HL-60/S4 treated with phorbol 12-myristate 13-acetate at 8.2 ng/mL for 4 days and 3 days (cell line): ENCODE results near the gene OGFOD3.
"Not testable (repeated sequence)": the region's sequence is repeated elsewhere in the genome, so short reads cannot be mapped to it uniquely, and the experiment has no call there.

Experiments used
- in situ Hi-C: fragments of 300-500 bp; cut with MboI; formaldehyde crosslinking; loops from 2 replicates; pipeline ENCODE4 v1.15.0; 2022; ENCODE audit warnings: low sequenced_read_pairs

Gene OGFOD3

GRCh38 chr17:82391496-82392066 is 26.8 kb downstream of the OGFOD3 start:
- in situ Hi-C loops: no loop called here

DNA sequence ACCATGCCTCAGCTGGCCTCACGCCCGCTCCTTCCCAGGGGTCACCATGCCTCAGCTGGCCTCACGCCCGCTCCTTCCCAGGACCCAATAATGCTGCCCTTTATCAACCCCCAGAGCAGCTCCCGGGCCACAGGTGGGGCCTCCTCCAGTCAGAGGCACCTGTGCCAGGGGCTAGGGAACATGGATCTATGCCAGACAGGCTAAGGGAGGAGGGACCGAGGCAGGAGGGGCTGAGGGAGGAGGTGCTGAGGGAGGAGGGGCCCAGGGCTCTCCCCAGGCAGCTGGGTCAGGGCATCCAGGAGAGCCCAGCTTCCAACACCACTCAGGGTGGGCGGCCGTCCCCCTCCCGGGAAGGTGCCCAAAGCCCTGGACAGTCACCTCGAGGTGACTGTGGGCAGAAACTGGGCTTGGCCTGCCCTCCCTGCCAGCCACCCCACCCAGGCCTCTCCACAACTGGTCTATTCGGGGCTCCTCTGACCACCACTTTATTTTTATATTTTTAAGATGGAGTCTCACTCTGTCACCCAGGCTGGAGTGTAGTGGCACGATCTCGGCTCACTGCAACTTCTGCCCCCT is 27.4 kb downstream of the OGFOD3 start:
- in situ Hi-C loops: no loop called here

GRCh38 chr17:82390015-82390859 is 28.1 kb downstream of the OGFOD3 start:
- in situ Hi-C loops: no loop called here

- in situ Hi-C loops: no loop called here
Measured at GRCh38 chr17:82389379-82389778, 29.0 kb downstream of the OGFOD3 start.

GRCh38 chr17:82388922-82389283 is 29.5 kb downstream of the OGFOD3 start:
- in situ Hi-C loops: no loop called here

GRCh38 chr17:82388223-82388921 is 30.0 kb downstream of the OGFOD3 start:
- in situ Hi-C loops: no loop called here

- in situ Hi-C loops: no loop called here
Measured at GRCh38 chr17:82387705-82388106, 30.7 kb downstream of the OGFOD3 start.

GRCh38 chr17:82386881-82387704 is 31.3 kb downstream of the OGFOD3 start:
- in situ Hi-C loops: no loop called here

DNA sequence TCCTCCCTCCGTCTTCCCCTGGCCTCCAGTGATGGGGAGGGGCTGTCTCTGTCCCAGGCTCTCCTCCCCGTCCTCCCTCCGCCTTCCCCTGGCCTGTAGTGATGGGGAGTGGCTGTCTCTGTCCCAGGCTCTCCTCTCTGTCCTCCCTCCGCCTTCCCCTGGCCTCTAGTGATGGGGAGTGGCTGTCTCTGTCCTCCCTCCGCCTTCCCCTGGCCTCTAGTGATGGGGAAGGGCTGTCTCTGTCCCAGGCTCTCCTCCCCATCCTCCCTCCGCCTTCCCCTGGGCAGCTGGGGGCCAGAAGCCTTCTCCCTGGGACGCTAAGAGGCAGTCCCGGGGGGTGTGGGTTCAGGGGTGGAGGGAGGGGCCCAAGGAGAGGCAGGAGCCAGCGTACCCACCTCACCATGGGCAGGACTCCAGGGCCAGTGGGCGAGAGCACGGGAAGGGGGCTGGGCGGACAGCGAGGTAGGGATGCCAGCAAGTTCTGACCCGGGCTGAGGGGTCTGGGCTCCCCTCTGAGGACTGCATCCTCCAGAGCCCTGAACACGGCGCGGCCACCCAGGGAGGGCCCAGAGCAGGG is 32.0 kb downstream of the OGFOD3 start:
- in situ Hi-C loops: no loop called here

GRCh38 chr17:82385559-82386254 is 32.7 kb downstream of the OGFOD3 start:
- in situ Hi-C loops: no loop called here

GRCh38 chr17:82384730-82385481 is 33.5 kb downstream of the OGFOD3 start:
- in situ Hi-C loops: no loop called here

DNA sequence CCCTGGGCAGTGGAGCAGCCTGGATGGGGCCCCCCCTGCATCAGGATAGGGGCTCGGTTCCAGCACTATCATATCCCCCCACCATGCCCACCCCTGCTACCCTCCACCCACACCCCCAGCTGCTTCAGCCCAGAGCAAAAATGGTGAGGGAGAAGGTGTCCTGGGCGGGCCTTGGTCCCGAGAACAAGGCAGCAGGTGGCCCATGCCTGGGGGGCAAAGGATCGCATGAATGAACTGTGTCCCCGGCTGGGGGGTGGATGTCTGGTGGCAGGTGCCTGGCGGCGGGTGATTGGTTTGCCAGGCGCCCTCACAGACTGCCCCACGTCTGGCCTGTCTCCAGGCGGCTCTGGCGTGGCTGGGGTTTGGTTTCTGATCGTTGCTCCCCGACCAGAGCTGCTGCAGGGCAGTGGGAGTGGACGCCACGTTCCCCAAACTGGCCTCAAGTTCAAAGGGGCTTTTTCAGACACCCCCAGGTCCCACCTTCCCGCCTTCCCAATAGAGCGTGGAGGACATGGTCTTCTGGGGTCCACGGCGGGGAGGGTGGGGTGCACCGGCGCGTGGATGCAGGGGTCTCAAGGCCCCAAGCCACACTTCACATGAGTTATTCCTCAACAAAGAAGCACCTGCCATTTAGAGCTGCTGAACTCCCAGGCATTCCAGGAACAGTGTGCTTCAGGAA is 34.2 kb downstream of the OGFOD3 start:
- in situ Hi-C loops: no loop called here

- in situ Hi-C loops: no loop called here
Measured at GRCh38 chr17:82383411-82383810, 35.0 kb downstream of the OGFOD3 start.

DNA sequence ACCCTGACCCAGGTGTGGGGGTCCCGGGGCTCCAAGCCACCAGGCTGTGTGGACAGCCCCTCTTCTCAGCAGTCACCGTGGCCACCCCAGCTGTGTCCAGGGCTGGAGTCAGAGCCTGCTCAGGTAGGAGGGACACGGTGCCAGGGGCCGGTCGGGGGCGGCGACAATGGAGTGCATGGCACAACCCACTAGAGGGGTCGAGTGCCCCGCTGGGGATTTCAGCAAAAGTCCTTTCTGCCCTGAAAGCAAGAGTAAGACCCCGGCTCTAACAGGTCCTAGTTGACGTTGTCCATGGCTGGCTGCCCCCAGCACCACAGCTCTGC is 35.5 kb downstream of the OGFOD3 start:
- in situ Hi-C loops: no loop called here

- in situ Hi-C loops: not testable (repeated sequence)
Measured at GRCh38 chr17:82382220-82382932, 36.0 kb downstream of the OGFOD3 start.

DNA sequence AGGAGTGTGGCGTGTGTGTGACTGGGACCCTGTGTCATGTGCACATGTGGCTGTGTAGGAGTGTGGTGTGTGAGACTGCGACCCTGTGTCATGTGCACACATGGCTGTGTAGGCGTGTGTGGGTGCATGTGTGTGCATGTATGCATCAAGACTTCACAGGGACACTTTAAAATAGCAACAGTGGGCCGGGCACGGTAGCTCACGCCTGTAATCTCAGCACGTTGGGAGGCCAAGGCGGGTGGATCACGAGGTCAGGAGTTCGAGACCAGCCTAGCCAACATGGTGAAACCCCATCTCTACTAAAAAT is 36.7 kb downstream of the OGFOD3 start:
- in situ Hi-C loops: not testable (repeated sequence)

- in situ Hi-C loops: no loop called here
Measured at GRCh38 chr17:82380860-82381702, 37.3 kb downstream of the OGFOD3 start.

DNA sequence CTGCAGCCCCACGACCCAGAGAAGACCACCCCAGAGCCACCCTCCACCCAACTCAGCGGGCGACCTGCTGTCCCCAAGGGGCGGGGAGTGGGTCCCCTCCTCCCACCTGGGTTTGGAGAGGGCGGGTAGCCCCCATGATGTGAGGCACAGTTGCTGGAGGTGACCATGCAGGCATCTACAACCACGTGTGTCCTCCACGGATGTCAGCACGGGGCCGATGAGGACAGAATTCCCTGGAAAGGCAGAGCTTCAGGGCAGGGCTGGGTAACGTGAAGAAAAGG is 39.7 kb downstream of the OGFOD3 start:
- in situ Hi-C loops: no loop called here
